DMS 273 (cell line): Measurements from ENCODE around the gene CTNNA1.

Experiments
- DNase-seq: peaks from one replicate; lab custom pipeline; 2025; ENCODE audit not compliant: unreplicated experiment; lab: John Stamatoyannopoulos, UW

Gene CTNNA1

GRCh38 chr5:138925090-138925635 lies 171.9 kb downstream of the CTNNA1 start:
- DNase-seq: no peak

- no peak for DNase-seq
Observed at GRCh38 chr5:138926257-138926656, 173.0 kb downstream of the CTNNA1 start.

- no peak for DNase-seq
Observed at GRCh38 chr5:138926688-138927448, 173.6 kb downstream of the CTNNA1 start.

GRCh38 chr5:138927544-138927943 lies 174.3 kb downstream of the CTNNA1 start:
- DNase-seq: no peak

GRCh38 chr5:138927979-138928378 lies 174.8 kb downstream of the CTNNA1 start:
- peak; percentile 83 for DNase-seq

- no peak for DNase-seq
Observed at GRCh38 chr5:138929571-138929955, 176.3 kb downstream of the CTNNA1 start.

GRCh38 chr5:138930371-138931097 lies 177.3 kb downstream of the CTNNA1 start:
- DNase-seq: no peak

GRCh38 chr5:138932171-138932810 lies 179.1 kb downstream of the CTNNA1 start:
- no peak for DNase-seq

- DNase-seq: no peak
Observed at GRCh38 chr5:138933522-138934290, 180.5 kb downstream of the CTNNA1 start.

- DNase-seq: no peak
Observed at GRCh38 chr5:138934971-138935370, 181.7 kb downstream of the CTNNA1 start.

GRCh38 chr5:138935466-138935865 lies 182.2 kb downstream of the CTNNA1 start:
- DNase-seq: no peak

- no peak for DNase-seq
Observed at GRCh38 chr5:138936225-138936967, 183.2 kb downstream of the CTNNA1 start.

GRCh38 chr5:138936968-138937345 lies 183.7 kb downstream of the CTNNA1 start:
- DNase-seq: no peak

GRCh38 chr5:138937392-138938387 lies 184.5 kb downstream of the CTNNA1 start:
- DNase-seq: no peak

- no peak for DNase-seq
Observed at GRCh38 chr5:138938526-138938925, 185.3 kb downstream of the CTNNA1 start.

- DNase-seq: no peak
Observed at GRCh38 chr5:138942066-138942465, 188.8 kb downstream of the CTNNA1 start.

- DNase-seq: peak; percentile 74
Observed at GRCh38 chr5:138942861-138943260, 189.6 kb downstream of the CTNNA1 start.

GRCh38 chr5:138943599-138944173 lies 190.5 kb downstream of the CTNNA1 start:
- no peak for DNase-seq
